Measurements from ENCODE around the gene NDUFC2.

GRCh38 chr11:78030429-78031325 is 49.0 kb downstream of the NDUFC2 start:
- TF ChIP-seq POLR2A (IDR thresholded peaks at IDR 0.05) (no peak), CTCF (IDR thresholded peaks at IDR 0.05) (no peak)
